ENCODE measurements around the gene THTPA.
"Not testable (repeated sequence)": the region's sequence is repeated elsewhere in the genome, so short reads cannot be mapped to it uniquely, and the experiment has no call there.

THTPA gene

GRCh38 chr14:23569443-23570151 is 13.5 kb downstream of the THTPA start:
- no peak for DNase-seq

GRCh38 chr14:23570806-23571483 is 14.9 kb downstream of the THTPA start:
- no peak for DNase-seq

GRCh38 chr14:23571701-23572523 is 15.8 kb downstream of the THTPA start:
- DNase-seq, result no peak

DNA sequence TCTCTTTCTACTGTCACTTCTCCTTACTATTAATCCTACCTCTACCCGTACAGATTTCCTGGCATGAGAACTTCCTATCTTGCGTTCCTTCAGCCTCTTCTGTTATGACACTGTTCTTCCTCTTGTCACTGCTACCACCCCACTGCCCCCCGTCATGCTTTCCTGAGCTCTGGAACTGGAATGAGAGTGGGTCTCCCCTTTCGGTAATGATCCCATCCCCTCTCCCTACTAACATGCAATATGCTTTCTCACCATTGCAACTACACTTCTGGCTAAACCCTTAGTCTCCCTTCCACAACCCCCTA is 16.4 kb downstream of the THTPA start:
- DNase-seq, result no peak

- no peak for DNase-seq
Observed at GRCh38 chr14:23572836-23573235, 16.8 kb downstream of the THTPA start.

- peak; percentile 66 for DNase-seq
Observed at GRCh38 chr14:23573384-23574015, 17.4 kb downstream of the THTPA start.

- peak; percentile 64 for DNase-seq
Observed at GRCh38 chr14:23577004-23577681, 21.1 kb downstream of the THTPA start.

DNA sequence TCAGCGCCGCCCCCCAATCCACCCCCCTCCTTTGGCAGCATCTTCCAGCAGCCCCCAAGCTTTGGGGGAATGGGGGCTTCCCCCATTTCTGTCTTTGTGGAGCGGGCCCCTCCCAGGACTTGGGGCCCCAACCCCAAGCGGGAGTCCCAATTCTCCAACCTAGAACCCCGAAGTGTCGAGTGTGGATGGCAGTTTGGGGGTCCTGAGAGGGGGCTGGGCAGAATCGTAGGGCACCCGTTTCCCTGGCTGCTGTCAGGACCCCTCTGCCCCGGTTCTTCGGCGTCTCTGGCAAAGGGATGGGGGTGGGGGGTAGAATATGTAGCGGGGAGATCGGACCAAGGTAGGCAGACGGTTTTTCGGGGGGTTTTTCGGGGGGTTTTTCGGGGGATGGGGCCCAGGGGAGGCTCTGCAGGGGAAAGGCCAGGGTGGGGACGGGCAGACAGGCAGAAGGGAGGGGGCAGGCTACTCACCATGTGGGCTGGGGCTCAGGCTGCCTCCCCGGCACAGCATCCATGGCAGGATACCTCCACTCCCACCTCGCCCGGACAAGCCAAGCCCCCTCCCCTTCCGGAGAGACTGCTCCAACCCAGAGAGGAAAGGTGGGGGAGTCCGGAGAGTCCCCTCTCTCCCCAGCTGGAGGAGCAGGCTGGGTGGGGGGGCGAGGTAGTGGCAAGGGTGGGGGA is 21.8 kb downstream of the THTPA start:
- peak; percentile 45 for DNase-seq

DNA sequence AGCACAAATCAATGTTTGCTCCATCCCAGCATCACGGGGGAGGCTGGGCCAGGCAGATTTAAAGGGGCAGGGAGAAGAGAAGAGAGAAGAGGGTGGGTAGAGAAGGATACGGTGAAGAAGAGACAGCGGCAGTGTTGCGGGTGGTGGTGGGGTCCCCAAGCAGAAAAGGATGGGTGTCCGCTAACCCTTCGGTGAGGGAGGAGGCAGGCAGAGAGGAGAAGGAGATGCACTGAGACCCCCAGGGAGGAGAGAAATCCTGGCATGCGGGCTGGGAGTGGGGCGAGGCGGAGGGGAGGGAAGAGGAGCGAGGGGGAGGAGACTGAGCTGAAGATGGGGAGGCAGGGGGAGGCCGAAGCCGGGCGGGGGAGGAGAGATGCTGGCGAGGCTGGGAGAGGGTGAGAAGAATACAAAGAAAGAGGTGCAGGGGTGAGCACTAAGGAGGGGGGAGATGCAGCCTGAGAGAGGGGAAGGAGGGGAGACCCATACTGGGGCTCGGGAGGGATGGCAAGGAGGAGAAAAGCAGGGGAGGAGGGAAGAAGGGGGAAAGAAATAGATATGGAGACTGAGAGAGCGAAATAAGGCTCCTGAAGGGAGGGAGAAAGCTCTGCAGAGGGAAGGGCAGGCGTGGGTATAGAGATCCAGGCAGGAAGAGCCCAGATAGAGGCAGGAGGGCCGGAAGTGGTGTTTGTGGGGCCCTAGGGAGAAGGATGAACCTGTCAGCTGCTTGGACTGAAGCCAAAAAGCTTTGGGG is 22.7 kb downstream of the THTPA start, which contains the start of gene JPH4:
Gene JPH4 (minus strand): TSS at position 231 of the 751 bp plus-strand sequence. CDS start 1,337 bp downstream, outside the sequence.
- DNase-seq, result peak; percentile 62

- DNase-seq, result no peak
Observed at GRCh38 chr14:23579311-23579630, 23.2 kb downstream of the THTPA start.

DNA sequence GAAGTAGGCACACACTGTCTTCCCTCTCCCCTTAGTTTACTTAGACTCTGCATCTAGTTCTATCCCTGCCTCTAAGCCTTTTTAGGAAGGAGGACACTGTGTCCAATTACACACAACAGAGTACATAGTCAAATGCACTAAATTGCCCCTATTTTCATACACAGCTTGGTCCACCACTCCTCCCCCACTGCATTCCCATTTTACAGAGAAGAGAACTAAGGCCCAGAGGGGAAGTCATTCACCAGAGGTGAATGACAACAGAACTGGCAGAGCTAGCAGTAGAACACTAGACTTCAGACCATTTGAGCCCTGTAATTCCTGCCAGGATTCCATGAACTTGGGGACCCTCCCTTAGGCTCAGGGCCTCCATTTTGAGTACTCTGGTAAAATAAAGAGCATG is 23.7 kb downstream of the THTPA start:
- DNase-seq, result no peak

DNA sequence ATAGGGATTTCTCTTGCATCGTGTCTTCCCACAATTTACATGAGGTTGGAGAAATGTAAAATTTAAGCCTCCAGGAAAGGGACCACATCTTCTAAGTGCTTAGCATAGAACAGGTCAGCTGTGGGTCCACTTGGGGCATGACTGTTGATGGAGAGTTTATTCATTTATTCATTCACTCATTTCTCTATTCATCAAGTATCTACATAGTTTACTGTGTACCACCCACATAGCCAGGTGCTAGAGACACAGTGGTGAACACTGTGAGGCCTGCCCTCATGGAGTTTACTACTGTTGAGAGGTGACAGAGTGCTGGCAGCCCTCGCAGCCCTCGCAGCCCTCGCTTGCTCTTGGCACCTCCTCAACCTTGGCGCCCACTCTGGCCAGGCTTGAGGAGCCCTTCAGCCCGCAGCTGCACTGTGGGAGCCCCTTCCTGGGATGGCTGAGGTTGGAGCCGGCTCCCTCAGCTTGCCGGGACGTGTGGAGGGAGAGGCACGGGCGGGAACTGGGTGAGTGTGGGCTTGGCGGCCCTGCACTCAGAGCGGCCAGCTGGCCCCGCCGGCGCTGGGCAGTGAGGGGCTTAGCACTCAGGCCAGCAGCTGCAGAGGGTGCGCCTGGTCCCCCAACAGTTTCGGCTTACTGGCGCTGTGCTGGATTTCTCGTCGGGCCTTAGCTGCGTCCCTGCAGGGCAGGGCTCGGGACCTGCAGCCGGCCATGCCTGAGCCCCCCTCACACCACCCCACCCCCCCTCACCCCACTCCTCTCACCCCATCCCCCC is 24.3 kb downstream of the THTPA start:
- DNase-seq, result no peak

- no peak for DNase-seq
Observed at GRCh38 chr14:23580948-23581281, 24.8 kb downstream of the THTPA start.

- no peak for DNase-seq
Observed at GRCh38 chr14:23582906-23583760, 27.1 kb downstream of the THTPA start.

- not testable (repeated sequence) for DNase-seq
Observed at GRCh38 chr14:23583761-23584526, 27.9 kb downstream of the THTPA start.

DNA sequence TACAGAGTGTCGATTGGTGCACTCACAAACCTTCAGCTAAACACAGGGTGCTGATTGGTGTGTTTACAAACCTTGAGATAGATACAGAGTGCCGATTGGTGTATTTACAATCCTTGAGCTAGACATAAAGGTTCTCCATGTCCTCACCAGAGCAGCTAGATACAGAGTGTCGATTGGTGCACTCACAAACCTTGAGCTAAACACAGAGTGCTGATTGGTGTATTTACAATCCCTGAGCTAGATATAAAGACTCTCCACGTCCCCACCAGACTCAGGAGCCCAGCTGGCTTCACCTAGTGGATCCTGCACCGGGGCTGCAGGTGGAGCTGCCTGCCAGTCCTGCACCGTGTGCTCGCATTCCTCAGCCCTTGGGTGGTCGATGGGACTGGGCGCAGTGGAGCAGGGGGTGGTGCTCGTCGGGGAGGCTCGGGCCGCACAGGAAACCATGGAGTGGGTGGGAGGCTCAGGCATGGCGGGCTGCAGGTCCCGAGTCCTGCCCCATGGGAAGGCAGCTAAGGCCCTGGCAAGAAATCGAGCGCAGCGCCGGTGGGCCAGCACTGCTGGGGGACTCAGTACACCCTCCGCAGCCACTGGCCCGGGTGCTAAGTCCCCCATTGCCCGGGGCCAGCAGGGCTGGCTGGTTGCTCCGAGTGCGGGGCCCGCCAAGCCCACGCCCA is 28.6 kb downstream of the THTPA start:
- DNase-seq, result not testable (repeated sequence)

DNA sequence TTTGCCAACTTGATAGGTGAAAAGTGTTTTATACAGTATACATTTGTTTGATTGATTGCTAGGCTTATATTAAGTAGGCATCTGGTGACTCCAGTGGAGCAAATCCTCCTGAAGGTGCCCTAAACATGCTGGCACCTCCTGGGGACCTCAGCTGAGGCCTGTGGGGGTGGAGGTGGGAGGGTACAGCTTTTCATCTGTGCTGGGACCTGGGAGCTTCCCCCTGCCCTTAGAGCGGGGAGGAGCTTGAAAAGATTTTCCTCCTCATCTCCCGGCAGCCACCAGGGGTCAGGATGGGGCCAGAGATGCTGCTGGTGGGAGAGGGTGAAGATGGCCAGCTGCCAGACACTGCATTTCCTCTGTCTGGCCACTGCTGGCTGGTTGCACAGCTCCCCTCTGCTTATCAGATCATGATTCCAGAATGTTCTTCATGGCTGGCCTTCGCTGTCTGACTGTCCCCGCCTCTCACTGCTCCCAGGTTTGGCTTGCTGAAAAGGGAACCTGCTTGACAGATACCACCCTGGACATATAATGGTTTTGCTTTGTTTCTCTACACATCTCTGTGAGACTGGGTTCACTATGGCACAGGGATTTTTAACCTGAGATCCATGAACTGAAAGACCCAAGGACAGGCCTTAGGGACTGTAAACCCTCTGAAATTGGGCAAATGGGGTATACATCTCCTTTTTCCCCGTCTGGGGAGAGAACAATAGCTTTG is 33.0 kb downstream of the THTPA start:
- DNase-seq, result peak; percentile 83

GRCh38 chr14:23589606-23590005 is 33.5 kb downstream of the THTPA start:
- no peak for DNase-seq

All from NCI-H146 (cell line).